Measurements from ENCODE around the gene EFHC1. TPM values are rescaled to one million over a fixed set of nuclear protein-coding genes. Genes with fewer than 3 reads are reported as not detected.
"Not testable (repeated sequence)": the region's sequence is repeated elsewhere in the genome, so short reads cannot be mapped to it uniquely, and the experiment has no call there.

The EFHC1 gene
- polyA plus RNA-seq, 2 donors = 8.4 to 14.4 TPM

- Histone ChIP-seq H3K27ac (ENCODE audit: low read depth in 2 of 2, low read length in 1 of 2) (no peak overlapping the region), H3K9me3 (ENCODE audit: control insufficient read depth in 2 of 2, insufficient read depth in 1 of 2, low read depth in 1 of 2, low read length in 1 of 2) (no peaks in the 10 kb centered on the region), H3K36me3 (ENCODE audit: control insufficient read depth in 2 of 2, insufficient read depth in 2 of 2, low read length in 1 of 2) (no peaks in the 10 kb centered on the region), H3K4me3 (ENCODE audit: low read depth in 1 of 2, low read length in 2 of 2) (no peak overlapping the region), H3K27me3 (ENCODE audit: control insufficient read depth in 1 of 2, insufficient read depth in 2 of 2, low read length in 2 of 2) (no peaks in the 10 kb centered on the region), H3K4me1 (ENCODE audit: control insufficient read depth in 2 of 2, insufficient read depth in 2 of 2, low read length in 1 of 2) (no peaks in the 10 kb centered on the region)
- 76 to 80% methylated on average over 2 of the region's 2 CpGs for WGBS, 2 donors
Measured at GRCh38 chr6:52384145-52384766, 35.9 kb upstream of the EFHC1 start.

GRCh38 chr6:52385074-52385473 lies 35.1 kb upstream of the EFHC1 start:
- Histone ChIP-seq H3K27me3 (ENCODE audit: control insufficient read depth in 1 of 2, insufficient read depth in 2 of 2, low read length in 2 of 2) (no peaks in the 10 kb centered on the region), H3K36me3 (ENCODE audit: control insufficient read depth in 2 of 2, insufficient read depth in 2 of 2, low read length in 1 of 2) (no peaks in the 10 kb centered on the region), H3K4me3 (ENCODE audit: low read depth in 1 of 2, low read length in 2 of 2) (no peak overlapping the region), H3K9me3 (ENCODE audit: control insufficient read depth in 2 of 2, insufficient read depth in 1 of 2, low read depth in 1 of 2, low read length in 1 of 2) (no peaks in the 10 kb centered on the region), H3K4me1 (ENCODE audit: control insufficient read depth in 2 of 2, insufficient read depth in 2 of 2, low read length in 1 of 2) (no peaks in the 10 kb centered on the region), H3K27ac (ENCODE audit: low read depth in 2 of 2, low read length in 1 of 2) (no peak overlapping the region)
- WGBS, 2 donors = 89 to 91% methylated on average over 4 of the region's 4 CpGs

- H3K4me3 ChIP-seq (ENCODE audit: low read depth in 1 of 2, low read length in 2 of 2); H3K27ac ChIP-seq (ENCODE audit: low read depth in 2 of 2, low read length in 1 of 2): not testable (repeated sequence)
- WGBS, 2 donors = 82 to 87% methylated on average over 4 of the region's 4 CpGs
Measured at GRCh38 chr6:52388119-52388518, 32.0 kb upstream of the EFHC1 start.

GRCh38 chr6:52388790-52389189 lies 31.4 kb upstream of the EFHC1 start:
- 56 to 69% methylated on average over 4 of the region's 4 CpGs for WGBS, 2 donors
- Histone ChIP-seq H3K4me1 (ENCODE audit: control insufficient read depth in 2 of 2, insufficient read depth in 2 of 2, low read length in 1 of 2) (no peaks in the 10 kb centered on the region), H3K27ac (ENCODE audit: low read depth in 2 of 2, low read length in 1 of 2) (no peak overlapping the region)

More at GRCh38 chr6:52388119-52388518, 32.0 kb upstream of the EFHC1 start:
- H3K9me3 ChIP-seq (ENCODE audit: control insufficient read depth in 2 of 2, insufficient read depth in 1 of 2, low read depth in 1 of 2, low read length in 1 of 2); H3K4me1 ChIP-seq (ENCODE audit: control insufficient read depth in 2 of 2, insufficient read depth in 2 of 2, low read length in 1 of 2); H3K36me3 ChIP-seq (ENCODE audit: control insufficient read depth in 2 of 2, insufficient read depth in 2 of 2, low read length in 1 of 2); H3K27me3 ChIP-seq (ENCODE audit: control insufficient read depth in 1 of 2, insufficient read depth in 2 of 2, low read length in 2 of 2): not testable (repeated sequence)

GRCh38 chr6:52389264-52389625 lies 30.9 kb upstream of the EFHC1 start:
- Histone ChIP-seq H3K27ac (ENCODE audit: low read depth in 2 of 2, low read length in 1 of 2) (peak overlapping the region in 1 of 2 donors; percentile 57), H3K4me1 (ENCODE audit: control insufficient read depth in 2 of 2, insufficient read depth in 2 of 2, low read length in 1 of 2) (no peaks in the 10 kb centered on the region), H3K36me3 (ENCODE audit: control insufficient read depth in 2 of 2, insufficient read depth in 2 of 2, low read length in 1 of 2) (no peaks in the 10 kb centered on the region), H3K27me3 (ENCODE audit: control insufficient read depth in 1 of 2, insufficient read depth in 2 of 2, low read length in 2 of 2) (no peaks in the 10 kb centered on the region), H3K9me3 (ENCODE audit: control insufficient read depth in 2 of 2, insufficient read depth in 1 of 2, low read depth in 1 of 2, low read length in 1 of 2) (no peaks in the 10 kb centered on the region), H3K4me3 (ENCODE audit: low read depth in 1 of 2, low read length in 2 of 2) (no peak overlapping the region)
- WGBS, 2 donors = 85 to 94% methylated on average over 1 of the region's 1 CpG

More at GRCh38 chr6:52388790-52389189, 31.4 kb upstream of the EFHC1 start:
- Histone ChIP-seq H3K36me3 (ENCODE audit: control insufficient read depth in 2 of 2, insufficient read depth in 2 of 2, low read length in 1 of 2) (no peaks in the 10 kb centered on the region), H3K4me3 (ENCODE audit: low read depth in 1 of 2, low read length in 2 of 2) (no peak overlapping the region), H3K9me3 (ENCODE audit: control insufficient read depth in 2 of 2, insufficient read depth in 1 of 2, low read depth in 1 of 2, low read length in 1 of 2) (no peaks in the 10 kb centered on the region), H3K27me3 (ENCODE audit: control insufficient read depth in 1 of 2, insufficient read depth in 2 of 2, low read length in 2 of 2) (no peaks in the 10 kb centered on the region)

- no peaks in the 10 kb centered on the region for H3K36me3 ChIP-seq (ENCODE audit: control insufficient read depth in 2 of 2, insufficient read depth in 2 of 2, low read length in 1 of 2)
- no peaks in the 10 kb centered on the region for H3K4me1 ChIP-seq (ENCODE audit: control insufficient read depth in 2 of 2, insufficient read depth in 2 of 2, low read length in 1 of 2)
- WGBS, 2 donors = 7 to 10% methylated on average over 8 of the region's 8 CpGs
- no peak overlapping the region for H3K4me3 ChIP-seq (ENCODE audit: low read depth in 1 of 2, low read length in 2 of 2)
- H3K9me3 ChIP-seq (ENCODE audit: control insufficient read depth in 2 of 2, insufficient read depth in 1 of 2, low read depth in 1 of 2, low read length in 1 of 2) = no peaks in the 10 kb centered on the region
- peak overlapping the region; percentile 10 to 45 for H3K27ac ChIP-seq (ENCODE audit: low read depth in 2 of 2, low read length in 1 of 2)
- no peaks in the 10 kb centered on the region for H3K27me3 ChIP-seq (ENCODE audit: control insufficient read depth in 1 of 2, insufficient read depth in 2 of 2, low read length in 2 of 2)
Measured at GRCh38 chr6:52389626-52390360, 30.3 kb upstream of the EFHC1 start.

GRCh38 chr6:52390361-52390727 lies 29.8 kb upstream of the EFHC1 start:
- H3K36me3 ChIP-seq (ENCODE audit: control insufficient read depth in 2 of 2, insufficient read depth in 2 of 2, low read length in 1 of 2) = no peaks in the 10 kb centered on the region
- 21 to 23% methylated on average over 4 of the region's 4 CpGs for WGBS, 2 donors
- no peak overlapping the region for H3K4me3 ChIP-seq (ENCODE audit: low read depth in 1 of 2, low read length in 2 of 2)
- H3K27me3 ChIP-seq (ENCODE audit: control insufficient read depth in 1 of 2, insufficient read depth in 2 of 2, low read length in 2 of 2) = no peaks in the 10 kb centered on the region
- peak overlapping the region in 1 of 2 donors; percentile 10 for H3K27ac ChIP-seq (ENCODE audit: low read depth in 2 of 2, low read length in 1 of 2)
- no peaks in the 10 kb centered on the region for H3K9me3 ChIP-seq (ENCODE audit: control insufficient read depth in 2 of 2, insufficient read depth in 1 of 2, low read depth in 1 of 2, low read length in 1 of 2)
- no peaks in the 10 kb centered on the region for H3K4me1 ChIP-seq (ENCODE audit: control insufficient read depth in 2 of 2, insufficient read depth in 2 of 2, low read length in 1 of 2)

- no peak overlapping the region for H3K27ac ChIP-seq (ENCODE audit: low read depth in 2 of 2, low read length in 1 of 2)
- H3K27me3 ChIP-seq (ENCODE audit: control insufficient read depth in 1 of 2, insufficient read depth in 2 of 2, low read length in 2 of 2) = no peaks in the 10 kb centered on the region
- 69 to 81% methylated on average over 1 of the region's 1 CpG for WGBS, 2 donors
- H3K4me1 ChIP-seq (ENCODE audit: control insufficient read depth in 2 of 2, insufficient read depth in 2 of 2, low read length in 1 of 2) = no peaks in the 10 kb centered on the region
- H3K9me3 ChIP-seq (ENCODE audit: control insufficient read depth in 2 of 2, insufficient read depth in 1 of 2, low read depth in 1 of 2, low read length in 1 of 2) = no peaks in the 10 kb centered on the region
- H3K36me3 ChIP-seq (ENCODE audit: control insufficient read depth in 2 of 2, insufficient read depth in 2 of 2, low read length in 1 of 2) = no peaks in the 10 kb centered on the region
- H3K4me3 ChIP-seq (ENCODE audit: low read depth in 1 of 2, low read length in 2 of 2) = no peak overlapping the region
Measured at GRCh38 chr6:52391599-52391998, 28.5 kb upstream of the EFHC1 start.

GRCh38 chr6:52392944-52393343 lies 27.2 kb upstream of the EFHC1 start:
- 56 to 63% methylated on average over 1 of the region's 1 CpG for WGBS, 2 donors
- Histone ChIP-seq H3K27me3 (ENCODE audit: control insufficient read depth in 1 of 2, insufficient read depth in 2 of 2, low read length in 2 of 2) (no peaks in the 10 kb centered on the region), H3K4me1 (ENCODE audit: control insufficient read depth in 2 of 2, insufficient read depth in 2 of 2, low read length in 1 of 2) (no peaks in the 10 kb centered on the region), H3K27ac (ENCODE audit: low read depth in 2 of 2, low read length in 1 of 2) (no peak overlapping the region), H3K9me3 (ENCODE audit: control insufficient read depth in 2 of 2, insufficient read depth in 1 of 2, low read depth in 1 of 2, low read length in 1 of 2) (no peaks in the 10 kb centered on the region), H3K36me3 (ENCODE audit: control insufficient read depth in 2 of 2, insufficient read depth in 2 of 2, low read length in 1 of 2) (no peaks in the 10 kb centered on the region), H3K4me3 (ENCODE audit: low read depth in 1 of 2, low read length in 2 of 2) (no peak overlapping the region)

GRCh38 chr6:52393780-52394179 lies 26.4 kb upstream of the EFHC1 start:
- Histone ChIP-seq H3K4me1 (ENCODE audit: control insufficient read depth in 2 of 2, insufficient read depth in 2 of 2, low read length in 1 of 2) (no peaks in the 10 kb centered on the region), H3K9me3 (ENCODE audit: control insufficient read depth in 2 of 2, insufficient read depth in 1 of 2, low read depth in 1 of 2, low read length in 1 of 2) (no peaks in the 10 kb centered on the region), H3K36me3 (ENCODE audit: control insufficient read depth in 2 of 2, insufficient read depth in 2 of 2, low read length in 1 of 2) (no peaks in the 10 kb centered on the region), H3K27ac (ENCODE audit: low read depth in 2 of 2, low read length in 1 of 2) (no peak overlapping the region), H3K27me3 (ENCODE audit: control insufficient read depth in 1 of 2, insufficient read depth in 2 of 2, low read length in 2 of 2) (no peaks in the 10 kb centered on the region), H3K4me3 (ENCODE audit: low read depth in 1 of 2, low read length in 2 of 2) (no peak overlapping the region)
- WGBS, 2 donors = 95% methylated on average over 1 of the region's 1 CpG

Data from esophagus (tissue), 2 donors.